ENCODE measurements around the gene GLT8D2.

- no peak for TF ChIP-seq CTCF (conservative IDR thresholded peaks at IDR 0.05; ENCODE audit: low read depth in 2 of 2)
- no peak for TF ChIP-seq EZH2 (IDR thresholded peaks at IDR 0.05; ENCODE audit: low read depth, unreplicated experiment)
- no peak for TF ChIP-seq REST (IDR thresholded peaks at IDR 0.05; ENCODE audit: unreplicated experiment)
- no peak for TF ChIP-seq NANOG (IDR thresholded peaks at IDR 0.05; ENCODE audit: borderline replicate concordance)
- no peak for TF ChIP-seq JUNB (IDR thresholded peaks at IDR 0.05; ENCODE audit: unreplicated experiment)
- TF ChIP-seq CREB1 (CRISPR knock-in tag; IDR thresholded peaks at IDR 0.05; ENCODE audit: low read depth), result no peak
- no peak for TF ChIP-seq POLR2AphosphoS5 (IDR thresholded peaks at IDR 0.05; ENCODE audit: low read depth)
- no peak for TF ChIP-seq EZH2phosphoT487 (IDR thresholded peaks at IDR 0.05; ENCODE audit: unreplicated experiment)
- TF ChIP-seq ZNF331 (CRISPR knock-in tag; IDR thresholded peaks at IDR 0.05; ENCODE audit: low read depth), result no peak
- no peak for TF ChIP-seq STAT1 (IDR thresholded peaks at IDR 0.05; ENCODE audit: unreplicated experiment)
- no peak for TF ChIP-seq ETS1 (IDR thresholded peaks at IDR 0.05)
Observed at GRCh38 chr12:104003596-104003995, 46.4 kb downstream of the GLT8D2 start.
